HuH-7 (cell line): ENCODE data around the gene CINP.
"Not testable (repeated sequence)": the region's sequence is repeated elsewhere in the genome, so short reads cannot be mapped to it uniquely, and the experiment has no call there.

Experiments
- DNase-seq: peaks from one replicate; pipeline ENCODE4 v3.0.0; 2011; ENCODE audit warnings: low spot score

Gene CINP

DNA sequence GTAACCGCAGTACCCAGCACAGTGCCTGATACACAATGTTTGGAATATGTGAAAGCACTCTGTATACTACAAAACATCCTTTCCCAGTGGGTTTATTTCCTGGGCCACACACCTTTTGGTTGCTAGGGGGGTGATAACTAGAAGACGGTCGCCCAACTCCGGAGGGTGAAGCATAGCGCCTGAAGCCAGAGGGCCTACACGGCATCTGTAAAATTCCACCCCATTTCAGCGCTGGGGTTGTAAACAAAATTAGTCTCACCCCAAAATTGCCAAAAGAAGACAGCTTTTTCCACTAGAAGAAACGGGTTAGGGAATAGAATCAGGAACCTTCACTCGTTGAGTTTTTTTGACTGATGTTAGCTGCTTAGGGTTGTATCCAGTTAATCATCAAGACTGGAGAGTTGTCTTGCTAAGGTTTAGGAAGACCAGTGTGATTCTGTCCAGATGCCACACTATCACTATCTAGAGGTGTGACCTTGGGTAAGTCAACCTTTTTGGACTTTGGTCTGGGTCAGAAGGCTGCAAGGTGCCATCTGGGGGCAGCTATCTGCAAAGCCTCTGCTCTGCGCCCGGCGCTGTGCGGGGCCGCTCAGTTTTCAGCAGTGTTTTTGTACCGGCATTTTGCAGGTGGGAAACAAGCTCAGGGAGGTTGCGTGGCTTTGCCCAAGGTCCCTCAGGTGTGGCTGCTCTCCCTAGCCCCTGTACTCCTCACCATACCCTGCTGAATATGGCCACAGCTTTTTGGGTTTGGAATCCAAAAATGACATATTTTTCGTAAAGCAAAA is 41.8 kb downstream of the CINP start:
- DNase-seq, result peak; percentile 31

DNA sequence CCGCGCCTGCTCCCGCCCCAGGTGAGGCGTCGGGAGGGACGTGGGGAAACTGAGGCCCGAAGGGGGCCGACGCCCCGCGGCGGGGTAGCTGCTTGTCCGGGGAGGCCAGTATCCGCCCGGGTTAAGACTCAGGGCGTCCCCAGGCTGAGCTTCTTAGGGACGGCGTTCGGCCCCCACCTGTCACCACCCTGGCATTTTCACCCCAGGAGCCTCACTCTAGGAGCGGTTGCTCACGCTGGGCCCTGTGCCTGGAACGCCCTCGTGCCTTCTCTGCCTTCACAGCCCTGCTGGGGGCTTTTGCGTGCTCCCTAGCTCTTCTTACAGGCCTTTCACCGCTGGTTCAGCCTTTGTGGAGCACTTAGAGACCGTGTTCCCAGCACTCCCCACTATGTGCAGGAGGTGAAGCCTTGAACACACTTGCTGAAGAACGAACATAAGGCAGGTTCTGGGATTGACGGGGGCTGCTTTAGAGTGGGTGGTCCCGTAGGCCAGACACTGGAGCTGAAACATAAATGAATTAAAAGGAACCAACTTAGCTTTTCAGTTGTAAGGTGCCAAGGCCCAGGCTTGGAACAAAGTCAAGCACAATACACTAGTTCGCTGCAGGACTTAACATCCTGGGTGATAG is 42.5 kb downstream of the CINP start:
- DNase-seq, result peak; percentile 30

DNA sequence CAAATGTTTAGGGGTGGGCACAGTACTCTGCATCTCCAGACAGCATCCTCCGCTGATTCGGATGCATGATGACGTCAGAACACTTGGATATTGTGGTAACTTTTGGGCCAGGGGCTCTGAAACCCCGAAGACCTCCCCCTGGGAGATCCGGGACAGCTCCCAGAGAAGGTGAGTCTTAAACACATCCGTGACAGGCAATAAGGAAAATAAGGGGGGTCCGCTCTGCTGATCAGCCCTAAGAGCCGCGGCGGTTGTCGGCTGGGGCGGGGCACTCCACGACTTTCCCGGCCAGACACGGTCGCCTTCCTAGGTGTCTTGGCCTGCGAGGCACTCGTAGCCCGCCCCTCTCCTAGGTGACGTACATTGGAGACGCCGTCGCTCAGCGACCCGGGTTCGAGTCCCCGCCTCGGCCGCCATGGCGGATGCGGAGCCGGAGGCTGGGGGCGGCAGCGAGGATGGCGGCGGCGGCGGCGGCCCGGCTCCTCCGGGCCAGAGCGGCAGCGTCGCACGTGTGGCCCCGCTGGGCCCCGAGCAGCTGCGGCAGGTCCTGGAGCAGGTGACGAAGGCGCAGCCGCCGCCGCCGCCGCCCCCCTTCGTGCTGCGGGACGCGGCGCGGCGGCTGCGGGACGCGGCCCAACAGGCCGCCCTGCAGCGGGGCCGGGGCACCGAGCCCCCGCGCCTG is 43.2 kb downstream of the CINP start, which contains the start of gene ZNF839:
Gene ZNF839 (plus strand): TSS at position 396 of the 682 bp plus-strand sequence. CDS start 20 bp downstream, at position 416.
- peak; percentile 85 for DNase-seq

DNA sequence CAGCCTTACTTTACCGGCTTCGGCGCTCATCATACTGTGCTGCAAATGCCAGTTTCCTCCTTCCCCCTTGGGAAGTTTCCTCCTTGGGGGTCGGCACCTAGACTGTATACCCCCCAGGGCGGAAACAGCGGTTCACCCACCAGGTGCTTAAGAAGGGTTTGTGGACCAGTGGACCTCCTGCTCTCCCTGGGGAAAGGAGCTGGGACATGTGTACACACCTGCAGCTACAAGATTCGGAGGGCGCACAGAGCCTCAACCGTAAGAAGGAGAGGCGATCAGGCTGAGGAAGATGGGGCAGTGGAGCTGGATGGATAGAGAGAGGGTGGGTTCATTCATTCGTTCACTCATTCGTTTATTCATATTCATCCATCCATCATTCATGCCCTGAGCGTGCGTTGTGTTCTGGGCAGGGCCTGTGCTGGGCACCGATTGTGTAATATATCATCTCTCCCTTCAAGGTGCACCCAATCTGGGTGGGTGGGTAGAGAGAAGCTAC is 43.9 kb downstream of the CINP start:
- no peak for DNase-seq

DNA sequence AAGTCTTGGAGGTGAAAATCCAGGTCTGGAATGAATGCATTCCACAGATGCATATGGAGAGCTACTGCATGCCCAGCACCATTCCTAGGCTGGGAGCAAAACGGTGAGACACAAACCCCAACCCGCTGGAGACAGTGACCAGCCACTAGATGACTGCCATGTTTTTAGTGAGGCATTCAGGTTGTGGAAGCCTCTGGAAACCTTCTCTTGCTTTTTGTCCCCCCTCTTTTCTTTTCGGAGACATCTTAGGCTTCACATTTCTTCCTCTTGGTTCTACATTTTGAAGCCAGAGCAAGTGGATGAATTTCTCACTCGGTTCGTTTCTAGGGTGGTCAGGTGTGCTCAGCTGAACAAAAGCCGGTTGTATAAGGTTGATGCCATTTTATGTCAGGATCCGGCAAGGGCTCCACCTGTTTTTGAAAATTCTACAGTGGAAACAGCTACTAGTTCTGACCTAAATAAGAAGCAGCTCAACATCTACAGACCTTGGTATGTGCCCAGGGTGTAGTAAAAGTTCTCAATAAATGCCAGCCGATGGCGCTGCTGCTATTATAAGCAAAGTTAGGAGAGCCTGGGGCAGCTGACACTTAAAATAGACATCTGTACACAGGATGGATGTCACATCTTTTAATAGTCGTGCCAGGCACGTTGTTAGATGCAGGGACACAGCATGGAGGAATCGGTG is 45.0 kb downstream of the CINP start:
- DNase-seq, result peak; percentile 42

DNA sequence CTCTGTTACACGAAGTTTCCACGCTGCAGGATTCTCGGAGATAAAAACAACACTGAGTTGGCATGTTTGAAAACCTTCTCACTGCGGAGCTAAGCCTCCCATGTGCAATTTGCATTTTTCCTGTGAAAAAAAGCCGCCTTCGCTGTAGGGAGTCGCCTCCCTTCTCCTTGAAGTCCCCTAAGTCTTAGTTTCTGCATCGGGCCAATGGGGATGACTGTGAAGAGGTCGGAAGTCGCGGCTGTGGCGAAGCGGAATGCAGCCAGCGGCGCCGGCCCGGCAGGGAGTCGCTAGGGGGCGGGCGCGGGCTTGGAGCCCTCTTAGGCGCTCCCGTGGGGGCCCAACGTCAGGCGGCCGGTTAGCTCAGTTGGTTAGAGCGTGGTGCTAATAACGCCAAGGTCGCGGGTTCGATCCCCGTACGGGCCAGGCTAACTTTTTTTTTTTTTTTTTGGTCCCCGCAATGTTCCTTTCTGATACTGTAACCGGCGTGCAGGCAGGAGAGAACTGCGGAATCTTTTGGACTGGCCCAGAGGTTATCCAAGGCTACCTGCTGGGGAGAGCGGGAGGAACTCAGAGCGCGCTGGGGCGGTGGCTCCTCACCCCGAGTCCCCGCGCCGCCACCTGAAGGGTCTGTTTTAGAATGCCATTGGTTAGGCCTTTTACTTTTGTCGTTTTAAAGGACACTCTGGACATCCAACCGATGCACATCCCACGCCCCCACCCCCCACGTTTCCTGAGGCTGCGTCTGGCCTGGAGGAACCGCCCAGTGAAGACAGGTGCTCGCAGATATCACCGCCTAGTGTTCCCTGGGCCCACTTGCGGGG is 45.7 kb downstream of the CINP start:
- peak; percentile 78 for DNase-seq

DNA sequence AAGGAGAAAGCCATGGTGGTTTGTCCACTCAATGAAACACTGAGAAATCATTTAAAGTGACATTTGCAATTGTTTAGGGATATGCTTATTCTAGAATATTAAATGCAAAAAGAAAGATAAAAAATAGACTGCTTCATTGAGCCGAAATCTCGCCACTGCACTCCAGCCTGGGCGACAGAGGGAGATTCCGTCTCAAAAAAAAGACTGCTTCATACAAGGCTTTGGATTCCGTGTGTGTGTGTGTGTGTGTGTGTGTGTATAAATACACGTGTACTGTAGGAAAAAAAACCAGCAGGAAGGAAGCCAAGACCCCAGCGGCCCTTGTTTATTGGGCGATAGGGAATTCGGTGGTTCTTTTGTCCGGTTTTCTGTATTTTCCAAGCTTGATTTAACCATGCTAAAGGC is 46.4 kb downstream of the CINP start:
- no peak for DNase-seq

DNA sequence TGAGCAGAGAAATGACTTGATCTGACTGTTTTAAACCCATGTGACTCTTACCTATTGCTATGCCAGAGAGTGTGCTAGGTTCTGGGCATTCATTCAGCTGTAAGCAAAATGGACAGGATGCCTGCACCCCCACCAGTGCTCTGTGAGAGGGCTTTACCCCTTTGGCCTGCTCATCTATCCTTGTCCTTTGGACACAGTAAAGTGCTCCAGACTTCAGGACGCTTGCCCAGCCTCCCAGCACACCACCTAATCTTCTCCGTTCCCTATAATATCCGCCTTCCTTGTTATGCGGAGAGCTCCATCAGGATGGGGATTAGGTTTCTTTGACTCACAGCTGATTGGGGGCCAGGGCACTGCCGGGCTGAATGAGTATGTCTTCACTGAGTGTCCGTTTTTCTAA is 47.6 kb downstream of the CINP start:
- DNase-seq, result no peak

DNA sequence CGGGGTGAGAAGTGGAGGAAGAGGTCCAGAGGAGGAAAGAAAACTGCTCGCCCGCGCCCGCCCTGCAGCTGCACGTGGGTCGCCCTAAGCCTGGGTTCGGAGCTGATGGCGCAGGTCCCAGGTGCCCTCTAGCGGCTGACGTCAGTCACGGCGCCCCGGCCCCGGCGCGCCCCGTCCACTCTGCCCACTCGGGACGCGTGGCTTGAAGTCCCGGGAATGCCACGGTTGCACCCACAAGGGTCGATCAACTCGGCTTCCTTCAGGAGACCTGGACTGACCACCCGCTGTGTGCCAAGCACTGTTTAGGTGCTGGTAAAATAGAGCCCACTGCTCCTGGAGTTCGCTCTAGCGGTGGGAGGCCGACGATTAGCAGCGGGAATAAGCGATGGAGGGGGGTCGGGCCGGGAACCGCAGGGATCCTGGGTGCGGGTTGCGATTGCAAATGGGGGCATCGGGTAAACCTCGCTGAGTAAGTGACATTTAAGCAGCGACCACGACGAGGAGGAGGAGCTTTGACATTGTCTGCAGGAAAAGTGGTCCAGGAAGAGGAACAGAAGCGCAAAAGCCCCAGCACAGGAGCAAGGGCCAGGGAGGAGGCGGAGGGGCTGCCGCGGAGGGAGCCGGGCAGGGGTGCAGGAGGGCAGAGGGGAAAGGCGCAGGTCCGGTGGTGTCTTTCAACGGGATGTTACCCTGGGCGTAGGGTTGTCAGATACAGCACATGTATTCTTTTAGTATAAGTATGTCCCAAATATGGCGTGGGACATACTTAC is 48.3 kb downstream of the CINP start:
- peak; percentile 80 for DNase-seq

DNA sequence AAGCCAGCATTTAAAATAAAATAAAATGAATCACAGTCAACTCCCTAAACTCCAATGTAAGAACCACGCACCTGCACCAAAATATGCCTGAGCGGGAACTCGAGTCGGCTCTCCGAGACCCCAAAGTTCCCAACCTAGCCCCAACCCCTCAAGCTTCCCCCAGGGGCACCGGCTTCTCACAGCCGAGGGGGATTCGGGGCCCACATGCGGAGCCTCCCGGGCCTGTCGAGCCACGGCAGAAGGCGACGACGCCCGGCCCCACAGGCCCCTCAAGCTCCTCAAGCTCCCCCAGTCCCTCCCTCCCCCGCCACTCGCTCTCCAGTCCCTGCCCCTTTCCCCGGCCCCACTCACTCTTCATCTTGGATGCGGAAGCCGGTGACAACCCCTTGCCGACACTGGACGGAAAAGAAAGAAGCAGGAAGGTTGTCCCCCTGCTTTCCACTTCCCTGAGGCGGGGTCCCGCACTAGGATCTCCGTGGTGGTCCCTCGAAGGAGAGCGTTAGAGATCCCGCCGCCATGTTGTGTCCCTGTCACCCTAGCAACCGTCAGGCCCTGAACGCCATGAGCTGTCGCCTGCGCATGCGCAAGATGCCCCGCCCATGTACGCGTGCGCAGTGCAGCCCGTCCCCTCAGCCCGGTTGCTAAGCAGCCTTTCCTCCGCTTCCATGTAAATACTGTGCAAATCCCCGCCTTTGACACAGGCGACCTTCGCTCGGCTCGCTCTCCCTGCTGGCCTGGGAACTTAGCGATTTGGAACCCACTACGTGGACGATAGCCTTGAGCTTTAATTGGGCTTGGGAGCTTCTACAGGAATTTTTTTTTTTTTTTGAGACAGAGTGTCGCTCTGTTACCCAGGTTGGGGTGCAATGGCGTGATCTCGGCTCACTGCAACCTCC is 57.8 kb downstream of the CINP start, which contains the start of gene MOK:
Gene MOK (minus strand): TSS at position 554 of the 896 bp plus-strand sequence. CDS start 196 bp downstream, at position 358.
- peak; percentile 98 for DNase-seq

DNA sequence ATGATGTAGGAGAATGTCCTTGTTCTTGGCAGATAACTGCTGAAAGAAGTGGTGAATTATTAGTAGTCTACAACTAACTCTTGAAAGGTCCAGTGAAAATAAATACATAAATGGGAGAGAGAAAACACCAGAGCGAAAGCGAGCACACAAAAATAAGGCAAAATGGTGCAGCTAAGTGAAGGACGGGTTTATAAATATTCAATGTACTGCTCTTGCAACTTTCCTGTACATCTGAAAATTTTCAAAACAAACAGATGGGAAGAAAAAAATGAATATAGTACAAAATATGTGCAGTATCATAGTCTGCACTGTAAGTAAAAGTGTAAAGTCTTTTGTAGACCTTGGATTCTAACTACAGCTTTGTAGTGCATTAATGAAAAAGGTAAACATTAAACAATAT is 59.0 kb downstream of the CINP start:
- no peak for DNase-seq

DNA sequence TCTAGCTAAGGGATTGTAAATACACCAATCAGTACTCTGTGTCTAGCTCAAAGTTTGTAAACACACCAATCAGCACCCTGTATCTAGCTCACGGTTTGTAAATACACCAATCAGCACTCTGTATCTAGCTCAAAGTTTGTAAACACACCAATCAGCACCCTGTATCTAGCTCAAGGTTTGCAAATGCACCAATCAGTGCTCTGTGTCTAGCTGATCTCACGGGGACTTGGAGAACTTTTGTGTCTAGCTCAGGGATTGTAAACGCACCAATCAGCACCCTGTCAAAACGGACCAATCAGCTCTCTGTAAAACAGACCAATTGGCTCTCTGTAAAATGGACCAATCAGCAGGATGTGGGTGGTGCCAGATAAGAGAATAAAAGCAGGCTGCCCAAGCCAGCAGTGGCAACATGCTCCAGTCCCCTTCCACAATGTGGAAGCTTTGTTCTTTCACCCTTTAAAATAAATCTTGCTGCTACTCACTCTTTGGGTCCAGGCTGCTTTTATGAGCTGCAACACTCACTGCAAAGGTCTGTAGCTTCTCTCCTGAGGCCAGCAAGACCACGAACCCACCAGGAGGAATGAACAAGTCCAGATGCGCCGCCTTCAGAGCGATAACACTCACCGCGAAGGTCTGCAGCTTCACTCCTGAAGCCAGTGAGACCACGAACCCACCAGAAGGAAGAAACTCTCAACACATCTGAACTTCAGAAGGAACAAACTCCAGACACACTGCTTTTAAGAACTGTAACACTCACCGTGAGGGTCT is 64.2 kb downstream of the CINP start:
- DNase-seq, result not testable (repeated sequence)
